AG04450 (cell line): Measurements from ENCODE around the gene ELK1. TPM values are rescaled to one million over a fixed set of nuclear protein-coding genes. Genes with fewer than 3 reads are reported as not detected.

ENCODE experiments used
- CTCF ChIA-PET: fragments of 300-600, 350-600 bp; formaldehyde crosslinking; extraction: SDS; loops from one replicate; lab custom pipeline; 2022; ENCODE audit warnings: antibody characterized with exemption, inconsistent platforms; lab: Charles Lee
- POLR2A ChIA-PET: fragments of 350-600 bp; formaldehyde crosslinking; extraction: SDS; loops from one replicate; lab custom pipeline; 2021; ENCODE audit warnings: antibody characterized with exemption, inconsistent platforms; lab: Yijun Ruan, JAX
- DNase-seq: peaks from one replicate; pipeline ENCODE4 v3.0.0-alpha.2; 2011; ENCODE audit warnings: low read depth, low spot score
- H3K27ac ChIP-seq: one replicate; pipeline ENCODE4 v1.5.1; 2012; ENCODE audit warnings: low read depth, low read length, control low read depth
- H3K27me3 ChIP-seq: one replicate; pipeline ENCODE4 v1.6.0; 2012; ENCODE audit warnings: low read length; ENCODE audit not compliant: control insufficient read depth, insufficient read depth
- H3K4me3 ChIP-seq: 2 replicates; pipeline ENCODE4 v1.5.1; 2011; ENCODE audit warnings: mild to moderate bottlenecking, low read depth, low read length, control low read depth
- H3K9me3 ChIP-seq: 2 replicates; pipeline ENCODE4 v1.5.1; 2012; ENCODE audit warnings: low read length; ENCODE audit not compliant: control insufficient read depth, insufficient read depth
- CTCF ChIP-seq: IDR thresholded peaks from 2 replicates; pipeline ENCODE4 v1.5.1; 2011; ENCODE audit warnings: low read depth, low read length, control low read depth, inconsistent platforms
- polyA plus RNA-seq: library from polyadenylated mRNA; depleted of rRNA; stranded (reverse); fragments of >200 nt; gene quantifications from 2 replicates; pipeline ENCODE4 v1.2.3, GENCODE V29; 2011

ELK1 gene
- polyA plus RNA-seq, 1 experiment = 22.4 TPM

DNA sequence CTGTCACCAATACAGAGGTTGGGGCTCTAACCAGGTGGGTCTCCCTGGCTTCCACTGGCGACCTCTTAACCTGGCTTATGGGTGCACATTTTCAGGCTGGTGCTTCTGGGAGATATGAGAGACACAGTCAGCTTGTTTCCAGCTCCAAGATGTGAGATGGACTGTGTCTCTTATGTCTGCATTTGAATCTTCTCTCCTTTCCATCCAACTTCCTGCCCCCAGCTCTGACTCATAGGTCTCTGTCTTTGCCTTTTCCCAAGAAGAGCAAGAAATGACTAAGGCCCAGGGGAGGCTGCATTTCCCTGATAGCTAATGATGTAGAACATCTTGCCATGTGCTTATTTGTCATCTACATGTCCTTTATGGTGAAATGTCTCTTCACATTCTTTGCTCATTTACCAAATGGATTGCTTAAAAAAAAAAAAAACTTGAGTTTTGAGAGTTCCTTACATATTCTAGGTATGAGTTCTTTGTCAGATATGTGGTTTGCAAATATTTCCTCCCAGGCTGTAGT is 11.8 kb upstream of the ELK1 start:
- POLR2A ChIA-PET = interaction anchor here (0.6 to 1.5 kb wide), 2 partner anchors 11 to 911 kb away, joined by 3 to 9 read pairs; partner anchors contain the start of gene ELK1
- H3K9me3 ChIP-seq = no peaks in the 10 kb centered on the region
- DNase-seq = peak; percentile 58
- no peaks in the 10 kb centered on the region for H3K27me3 ChIP-seq
- no peak for TF ChIP-seq CTCF
- H3K4me3 ChIP-seq = no peak overlapping the region
- peak overlapping the region; percentile 81 for H3K27ac ChIP-seq
- CTCF ChIA-PET = interaction anchor here (0.7 to 1.5 kb wide), 2 partner anchors 365 to 784 kb away, joined by 3 read pairs; no protein-coding TSS in a partner anchor

- no peak for DNase-seq
- no peak overlapping the region for H3K27ac ChIP-seq
- POLR2A ChIA-PET = interaction anchor here (1.5 kb wide), 1 partner anchor 11 kb away, joined by 9 read pairs; the partner anchor contains the start of gene ELK1
- H3K27me3 ChIP-seq = no peaks in the 10 kb centered on the region
- CTCF ChIA-PET = interaction anchor here (0.5 to 1.5 kb wide), 4 partner anchors 100 to 785 kb away, joined by 3 to 4 read pairs (median 3); partner anchors contain the start of gene ARAF
- TF ChIP-seq CTCF = no peak
- H3K9me3 ChIP-seq = no peaks in the 10 kb centered on the region
- H3K4me3 ChIP-seq = no peak overlapping the region
Observed at GRCh38 chrX:47661539-47661938, 11.2 kb upstream of the ELK1 start.

GRCh38 chrX:47659421-47659726 is 9.0 kb upstream of the ELK1 start:
- peak overlapping the region; percentile 98 for H3K27ac ChIP-seq
- ChIA-PET POLR2A (no interaction called here), CTCF (no interaction called here)
- DNase-seq = no peak
- peak overlapping the region; percentile 74 for H3K4me3 ChIP-seq
- no peaks in the 10 kb centered on the region for H3K9me3 ChIP-seq
- no peak for TF ChIP-seq CTCF
- no peaks in the 10 kb centered on the region for H3K27me3 ChIP-seq

GRCh38 chrX:47658684-47659420 is 8.5 kb upstream of the ELK1 start, which contains the start of gene UXT:
UXT (minus strand) TSS chrX:47659180; CDS start chrX:47658927, 253 bp downstream.
- ChIA-PET CTCF (no interaction called here), POLR2A (no interaction called here)
- Histone ChIP-seq H3K4me3 (peak within 1 kb of the TSS; percentile 74), H3K27ac (peak within 1 kb of the TSS; percentile 98), H3K9me3 (no peaks in the 10 kb centered on the region), H3K27me3 (no peaks in the 10 kb centered on the region)
- peak; percentile 93 for DNase-seq
- no peak for TF ChIP-seq CTCF

GRCh38 chrX:47658301-47658683 is 7.9 kb upstream of the ELK1 start:
- no peak for TF ChIP-seq CTCF
- peak overlapping the region; percentile 88 for H3K27ac ChIP-seq
- no peaks in the 10 kb centered on the region for H3K9me3 ChIP-seq
- ChIA-PET CTCF (no interaction called here), POLR2A (no interaction called here)
- no peaks in the 10 kb centered on the region for H3K27me3 ChIP-seq
- H3K4me3 ChIP-seq = peak overlapping the region; percentile 74
- DNase-seq = no peak
